NCI-H1105 (cell line): Measurements from ENCODE around the gene F2RL2.

Source experiments
- DNase-seq: peaks from one replicate; lab custom pipeline; 2025; lab: John Stamatoyannopoulos, UW

F2RL2 gene

GRCh38 chr5:76583163-76584047, 39.8 kb downstream of the F2RL2 start:
- DNase-seq, result no peak

GRCh38 chr5:76582230-76583162, 40.7 kb downstream of the F2RL2 start:
- no peak for DNase-seq

GRCh38 chr5:76580981-76581380, 42.2 kb downstream of the F2RL2 start:
- no peak for DNase-seq

- no peak for DNase-seq
Measured at GRCh38 chr5:76579166-76579937, 43.9 kb downstream of the F2RL2 start.

GRCh38 chr5:76576996-76577395, 46.2 kb downstream of the F2RL2 start:
- no peak for DNase-seq

GRCh38 chr5:76576450-76576849, 46.8 kb downstream of the F2RL2 start:
- DNase-seq, result no peak

GRCh38 chr5:76571559-76571958, 51.6 kb downstream of the F2RL2 start:
- no peak for DNase-seq

GRCh38 chr5:76570153-76570552, 53.0 kb downstream of the F2RL2 start:
- DNase-seq, result no peak
